HCT116 (cell line): Measurements from ENCODE around the gene KRT1. TPM values are rescaled to one million over a fixed set of nuclear protein-coding genes. Genes with fewer than 3 reads are reported as not detected.
A peak's percentile ranks its signal among the peaks of the same experiment; 100 is the strongest.

ENCODE experiments used
- ATAC-seq: fragments of 200-7000 bp; cut with Tn5 transposase; 2 replicates; pipeline ENCODE4 v1.9.1; 2020; ENCODE audit warnings: mild to moderate bottlenecking, moderate library complexity
- BruUV-seq: library from RNA; stranded (reverse); fragments of 400-500 nt; replicated peaks from 2 replicates; lab custom pipeline; 2021; lab: Mats Ljungman, UMichigan
- CTCF ChIA-PET: fragments of 300-600 bp; sonication (Branson Sonifier 250); formaldehyde crosslinking; loops from one replicate; lab custom pipeline; 2021; ENCODE audit warnings: antibody characterized with exemption; lab: Charles Lee
- POLR2A ChIA-PET: fragments of 300-600, 350-600 bp; sonication (Branson Sonifier 250); formaldehyde crosslinking; loops from one replicate; lab custom pipeline; 2021; ENCODE audit warnings: antibody characterized with exemption; lab: Charles Lee
- RAD21 ChIA-PET, 2 experiments: fragments of 300-600 bp; sonication (Branson Sonifier 250); formaldehyde crosslinking; loops; one replicate each; lab custom pipeline; 2023; ENCODE audit warnings: low total read pairs in 2 of 2; ENCODE audit not compliant: uncharacterized antibody in 2 of 2, unreplicated experiment in 2 of 2, low non-redundant PET in 1 of 2; lab: Charles Lee
- DNase-seq: peaks from one replicate; pipeline ENCODE4 v3.0.0-alpha.2; 2010; ENCODE audit warnings: low read depth, low spot score
- H2AFZ ChIP-seq: fragments of 200-600 bp; shearing (Covaris generic), sonication (generic); 2 replicates; pipeline ENCODE4 v1.6.1; 2017; ENCODE audit warnings: low read depth, mixed run types, mixed read lengths, antibody characterized with exemption, low read length; ENCODE audit not compliant: poor library complexity, severe bottlenecking
- H3K27ac ChIP-seq: 2 replicates; pipeline ENCODE4 v1.5.1; 2012; ENCODE audit warnings: low read depth, low read length
- H3K27me3 ChIP-seq: fragments of 200-600 bp; sonication (generic); 2 replicates; pipeline ENCODE4 v1.6.1; 2016; ENCODE audit warnings: mixed run types, low read length, mixed read lengths; ENCODE audit not compliant: insufficient read depth
- H3K36me3 ChIP-seq, 2 experiments: fragments of 200-500 bp in 1 of 2; fragments of 200-600 bp in 1 of 2; sonication (Bioruptor generic) in 1 of 2; sonication (generic) in 1 of 2; 2 replicates each; pipeline versions ENCODE4 v1.5.1 to v1.6.1; 2014 to 2016; ENCODE audit warnings: low read length in 2 of 2, inconsistent platforms in 1 of 2, mixed read lengths in 1 of 2, mixed run types in 1 of 2; ENCODE audit not compliant: insufficient read depth in 2 of 2, control insufficient read depth in 1 of 2
- H3K4me1 ChIP-seq, 2 experiments: fragments of 200-600 bp in 1 of 2; sonication (generic) in 1 of 2; 2 replicates each; pipeline versions ENCODE4 v1.5.1 to v1.6.1; 2012 to 2017; ENCODE audit warnings: low read length in 2 of 2, inconsistent platforms in 1 of 2, mild to moderate bottlenecking in 1 of 2, mixed read lengths in 1 of 2, mixed run types in 1 of 2, moderate library complexity in 1 of 2; ENCODE audit not compliant: insufficient read depth in 2 of 2, control insufficient read depth in 1 of 2
- H3K4me2 ChIP-seq: fragments of 200-600 bp; sonication (generic); 2 replicates; pipeline ENCODE4 v1.6.1; 2017; ENCODE audit warnings: mixed run types, low read length, mixed read lengths
- H3K4me3 ChIP-seq, 2 experiments: fragments of 200-600 bp in 1 of 2; sonication (generic) in 1 of 2; replicated peaks in 1 of 2; 2 replicates each; pipeline ENCODE4 v1.5.1; 2011 to 2016; ENCODE audit warnings: low read length in 2 of 2, control low read depth in 1 of 2, low read depth in 1 of 2, mild to moderate bottlenecking in 1 of 2, mixed read lengths in 1 of 2, mixed run types in 1 of 2
- H3K79me2 ChIP-seq: fragments of 200-600 bp; sonication (generic); 2 replicates; pipeline ENCODE4 v1.6.1; 2017; ENCODE audit warnings: mild to moderate bottlenecking, mixed run types, low read length, moderate library complexity, mixed read lengths; ENCODE audit not compliant: insufficient read depth
- H3K9ac ChIP-seq: fragments of 200-600 bp; sonication (generic); 2 replicates; pipeline ENCODE4 v1.6.1; 2016; ENCODE audit warnings: low read length, mixed read lengths
- H3K9me2 ChIP-seq: fragments of 200-600 bp; sonication (generic), shearing (Covaris generic); 2 replicates; pipeline ENCODE4 v1.6.1; 2017; ENCODE audit warnings: mixed run types, mild to moderate bottlenecking, moderate library complexity; ENCODE audit not compliant: insufficient read depth
- H3K9me3 ChIP-seq, 2 experiments: fragments of 200-500 bp in 1 of 2; fragments of 200-600 bp in 1 of 2; sonication (Bioruptor generic) in 1 of 2; sonication (generic) in 1 of 2; 2 replicates each; pipeline ENCODE4 v1.6.1; 2014 to 2017; ENCODE audit warnings: low read length in 2 of 2, mixed read lengths in 2 of 2, inconsistent platforms in 1 of 2, low read depth in 1 of 2, mild to moderate bottlenecking in 1 of 2, mixed run types in 1 of 2, moderate library complexity in 1 of 2; ENCODE audit not compliant: control insufficient read depth in 1 of 2, insufficient read depth in 1 of 2
- H4K20me1 ChIP-seq: fragments of 200-600 bp; sonication (generic), shearing (Covaris generic); 2 replicates; pipeline ENCODE4 v1.6.1; 2017; ENCODE audit warnings: mixed run types, mild to moderate bottlenecking, moderate library complexity; ENCODE audit not compliant: insufficient read depth
- CBX3 ChIP-seq: IDR thresholded peaks from 2 replicates; pipeline ENCODE4 v1.6.1; 2012; ENCODE audit warnings: low read depth
- EGR1 ChIP-seq: IDR thresholded peaks from 2 replicates; pipeline ENCODE4 v1.6.1; 2012; ENCODE audit warnings: low read depth
- EZH2 ChIP-seq: fragments of 200-600 bp; sonication (generic); IDR thresholded peaks from 2 replicates; pipeline ENCODE4 v1.6.1; 2017; ENCODE audit warnings: antibody characterized with exemption, mixed run types
- EZH2phosphoT487 ChIP-seq: fragments of 200-600 bp; IDR thresholded peaks from 2 replicates; pipeline ENCODE4 v1.6.1; 2018; ENCODE audit warnings: antibody characterized with exemption, borderline replicate concordance
- MAX ChIP-seq: IDR thresholded peaks from 2 replicates; pipeline ENCODE4 v1.6.1; 2012
- POLR2A ChIP-seq: IDR thresholded peaks from 2 replicates; pipeline ENCODE4 v1.7.0; 2011; ENCODE audit warnings: borderline replicate concordance; ENCODE audit not compliant: insufficient read depth, insufficient read length; ENCODE audit errors: extremely low read depth
- POLR2AphosphoS5 ChIP-seq: IDR thresholded peaks from 2 replicates; pipeline ENCODE4 v1.6.1; 2011; ENCODE audit warnings: mild to moderate bottlenecking, low read depth, low read length, moderate library complexity
- SP1 ChIP-seq: IDR thresholded peaks from 2 replicates; pipeline ENCODE4 v1.6.1; 2012; ENCODE audit warnings: low read depth
- SRF ChIP-seq: IDR thresholded peaks from 2 replicates; pipeline ENCODE4 v1.6.1; 2012; ENCODE audit warnings: low read depth
- YY1 ChIP-seq: IDR thresholded peaks from 2 replicates; pipeline ENCODE4 v1.6.1; 2011; ENCODE audit warnings: low read length, low read depth, moderate library complexity, mild to moderate bottlenecking; ENCODE audit not compliant: insufficient replicate concordance; ENCODE audit errors: extremely low read depth
- ZBTB33 ChIP-seq: IDR thresholded peaks from 2 replicates; pipeline ENCODE4 v1.6.1; 2011; ENCODE audit warnings: mild to moderate bottlenecking, low read length, moderate library complexity; ENCODE audit not compliant: insufficient replicate concordance; ENCODE audit errors: extremely low read depth
- ZNF274 ChIP-seq: fragments of 200-500 bp; sonication (Bioruptor generic); IDR thresholded peaks from 2 replicates; pipeline ENCODE4 v1.6.1; 2014; ENCODE audit warnings: mild to moderate bottlenecking, low read depth, low read length, inconsistent platforms
- intact Hi-C: fragments of 100-400 bp; cut with micrococcal nuclease; formaldehyde crosslinking; loops from 2 replicates; pipeline ENCODE4 v1.10.0; 2022
- total RNA-seq: library from RNA; stranded (reverse); gene quantifications from one replicate; pipeline ENCODE4 v1.2.1, GENCODE V29; 2021; ENCODE audit not compliant: unreplicated experiment
- TF ChIP-seq, protein P1 (sequence below), 3 experiments: fragments of 200-600 bp in 1 of 3; sonication (generic) in 1 of 3; IDR thresholded peaks in 2 of 3; conservative IDR thresholded peaks in 1 of 3; 2 replicates each; pipeline ENCODE4 v1.5.1; 2012 to 2017; ENCODE audit warnings: low read depth in 2 of 3, low read length in 2 of 3, antibody characterized with exemption in 1 of 3, borderline replicate concordance in 1 of 3, control low read depth in 1 of 3, mild to moderate bottlenecking in 1 of 3, mixed read lengths in 1 of 3, mixed run types in 1 of 3, moderate library complexity in 1 of 3; ENCODE audit not compliant: insufficient read depth in 1 of 3

KRT1 gene
- total RNA-seq, 1 experiment from 2014 or later: 0.20 TPM

DNA sequence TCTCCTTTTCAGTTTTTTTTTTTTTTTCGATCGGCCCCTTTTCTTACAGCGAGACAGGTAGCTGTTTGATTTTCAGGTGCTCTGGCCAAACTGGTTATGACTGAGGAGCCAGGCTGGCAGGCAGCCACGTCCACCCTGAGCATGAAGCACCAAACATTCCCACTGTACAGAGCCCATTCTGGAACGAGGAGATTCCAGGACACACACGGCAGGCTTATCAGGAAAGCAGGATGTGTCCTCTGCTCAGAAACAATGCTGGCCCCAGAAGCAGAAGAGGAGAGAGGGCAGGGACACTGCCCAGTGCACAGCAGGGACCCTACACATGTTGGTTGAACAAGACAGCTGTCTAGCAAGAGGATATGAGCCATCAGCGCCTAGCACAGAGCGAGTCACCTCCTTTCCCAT is 24.5 kb downstream of the KRT1 start (continued):
- TF ChIP-seq ZBTB33 (no peak), CBX3 (peak; percentile 59; the same call in 1 of the 2 replicates), POLR2A (no peak), POLR2AphosphoS5 (no peak)
- TF ChIP-seq, protein P1, sequence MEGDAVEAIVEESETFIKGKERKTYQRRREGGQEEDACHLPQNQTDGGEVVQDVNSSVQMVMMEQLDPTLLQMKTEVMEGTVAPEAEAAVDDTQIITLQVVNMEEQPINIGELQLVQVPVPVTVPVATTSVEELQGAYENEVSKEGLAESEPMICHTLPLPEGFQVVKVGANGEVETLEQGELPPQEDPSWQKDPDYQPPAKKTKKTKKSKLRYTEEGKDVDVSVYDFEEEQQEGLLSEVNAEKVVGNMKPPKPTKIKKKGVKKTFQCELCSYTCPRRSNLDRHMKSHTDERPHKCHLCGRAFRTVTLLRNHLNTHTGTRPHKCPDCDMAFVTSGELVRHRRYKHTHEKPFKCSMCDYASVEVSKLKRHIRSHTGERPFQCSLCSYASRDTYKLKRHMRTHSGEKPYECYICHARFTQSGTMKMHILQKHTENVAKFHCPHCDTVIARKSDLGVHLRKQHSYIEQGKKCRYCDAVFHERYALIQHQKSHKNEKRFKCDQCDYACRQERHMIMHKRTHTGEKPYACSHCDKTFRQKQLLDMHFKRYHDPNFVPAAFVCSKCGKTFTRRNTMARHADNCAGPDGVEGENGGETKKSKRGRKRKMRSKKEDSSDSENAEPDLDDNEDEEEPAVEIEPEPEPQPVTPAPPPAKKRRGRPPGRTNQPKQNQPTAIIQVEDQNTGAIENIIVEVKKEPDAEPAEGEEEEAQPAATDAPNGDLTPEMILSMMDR (IDR thresholded peaks at IDR 0.05 in 2 of 3, conservative IDR thresholded peaks at IDR 0.05 in 1 of 3; ENCODE audit: borderline replicate concordance in 1 of 3, insufficient read depth in 1 of 3, low read depth in 2 of 3, low read length in 2 of 3): no peak

DNA sequence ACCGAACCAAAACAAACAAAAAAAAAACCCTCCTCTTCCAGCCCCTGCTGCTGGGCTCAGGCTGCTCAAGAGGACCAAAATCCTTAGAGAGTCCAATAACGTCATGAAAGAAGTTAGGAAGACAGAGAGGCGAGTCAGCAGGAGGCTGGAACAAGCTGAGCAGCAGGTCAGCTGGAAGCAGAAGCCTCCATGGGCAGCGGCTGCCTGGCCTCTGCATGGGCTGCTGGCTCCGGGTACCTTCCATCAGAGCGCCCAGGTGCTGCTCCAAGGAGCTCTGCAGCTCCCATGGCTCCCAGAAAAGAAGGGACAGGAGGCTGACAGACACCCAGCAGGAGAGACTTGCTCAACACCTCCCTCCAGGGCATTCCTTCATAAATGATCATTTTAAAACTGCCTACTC is 25.0 kb downstream of the KRT1 start:
- intact Hi-C loops: no loop called here
- H3K79me2 ChIP-seq: no peaks in the 10 kb centered on the region
- no peaks in the 10 kb centered on the region for H4K20me1 ChIP-seq
- H3K27me3 ChIP-seq: 0 out of 2 replicates have a peak, but pooled peaks cover 3% of the 10 kb centered on the region
- CTCF ChIA-PET: interaction anchor here (1.1 kb wide), 2 partner anchors 216 to 259 kb away, joined by 3 to 4 read pairs; no protein-coding TSS in a partner anchor
- no peaks in the 10 kb centered on the region for H3K36me3 ChIP-seq
- H3K4me3 ChIP-seq: no peak overlapping the region
- no peaks in the 10 kb centered on the region for H3K9me3 ChIP-seq
- peak overlapping the region; percentile 60 for H3K4me2 ChIP-seq
- POLR2A ChIA-PET: no interaction called here
- H3K27ac ChIP-seq: no peak overlapping the region
- H3K9me2 ChIP-seq: no peaks in the 10 kb centered on the region
- ATAC-seq: peak; percentile 30
- DNase-seq: no peak
- RAD21 ChIA-PET: interaction anchor here in 1 of 2 experiments (0.7 kb wide), 1 partner anchor 259 kb away, joined by 4 read pairs; no protein-coding TSS in a partner anchor
- no peak overlapping the region for H2AFZ ChIP-seq
- BruUV-seq: no TSS peak
- H3K4me1 ChIP-seq: peaks cover 15 to 21% of the 10 kb centered on the region in 2 experiments
- H3K9ac ChIP-seq: no peak overlapping the region
- TF ChIP-seq EZH2 (no peak), MAX (no peak), POLR2A (no peak), ZBTB33 (no peak), YY1 (no peak), ZNF274 (no peak), EGR1 (no peak), SRF (no peak), EZH2phosphoT487 (no peak), CBX3 (no peak), SP1 (no peak)
- TF ChIP-seq, protein P1 (IDR thresholded peaks at IDR 0.05 in 2 of 3, conservative IDR thresholded peaks at IDR 0.05 in 1 of 3; ENCODE audit: borderline replicate concordance in 1 of 3, insufficient read depth in 1 of 3, low read depth in 2 of 3, low read length in 2 of 3): no peak
